ENCODE data around the gene SHISA4. TPM values are rescaled to one million over a fixed set of nuclear protein-coding genes. Genes with fewer than 3 reads are reported as not detected.

SHISA4 gene
- total RNA-seq, 4 donors from 2014 or later: 18.9 to 35.8 (median 29.3) TPM

- no peak overlapping the region for H3K4me3 ChIP-seq
- peaks cover 0 to 7% of the 10 kb centered on the region in 2 donors for H3K36me3 ChIP-seq
- no peak overlapping the region for H3K27ac ChIP-seq
- H3K9me3 ChIP-seq: no peaks in the 10 kb centered on the region
- WGBS, 2 donors (ENCODE audit: low coverage in 1 of 2): 94 to 100% methylated on average over 2 of the region's 2 CpGs
- ATAC-seq: no peak
- no peak for TF ChIP-seq EP300 (IDR thresholded peaks at IDR 0.05)
- no peak for TF ChIP-seq CTCF (IDR thresholded peaks at IDR 0.05)
- TF ChIP-seq POLR2AphosphoS5 (IDR thresholded peaks at IDR 0.05): no peak
- no peak for TF ChIP-seq POLR2A (IDR thresholded peaks at IDR 0.05)
- H3K27me3 ChIP-seq: no peaks in the 10 kb centered on the region
- peaks cover 0 to 14% (median 0%) of the 10 kb centered on the region in 3 donors for H3K4me1 ChIP-seq
Observed at GRCh38 chr1:201842472-201843027, 46.1 kb upstream of the SHISA4 start.

GRCh38 chr1:201845331-201846083 lies 43.2 kb upstream of the SHISA4 start:
- H3K4me1 ChIP-seq: peaks cover 2 to 24% (median 8%) of the 10 kb centered on the region in 3 donors
- H3K4me3 ChIP-seq: no peak overlapping the region
- H3K9me3 ChIP-seq: no peaks in the 10 kb centered on the region
- 40 to 47% methylated on average over 1 to 2 of the region's 2 CpGs for WGBS, 2 donors (ENCODE audit: low coverage in 1 of 2)
- peaks cover 0 to 23% of the 10 kb centered on the region in 2 donors for H3K36me3 ChIP-seq
- TF ChIP-seq EP300 (IDR thresholded peaks at IDR 0.05): no peak
- no peak for TF ChIP-seq POLR2A (IDR thresholded peaks at IDR 0.05)
- no peak for TF ChIP-seq CTCF (IDR thresholded peaks at IDR 0.05)
- TF ChIP-seq POLR2AphosphoS5 (IDR thresholded peaks at IDR 0.05): no peak
- H3K27me3 ChIP-seq: no peaks in the 10 kb centered on the region
- ATAC-seq: no peak
- H3K27ac ChIP-seq: no peak overlapping the region

- no peaks in the 10 kb centered on the region for H3K9me3 ChIP-seq
- no peaks in the 10 kb centered on the region for H3K27me3 ChIP-seq
- ATAC-seq: no peak
- H3K27ac ChIP-seq: no peak overlapping the region
- 18 to 57% methylated on average over 1 of the region's 1 CpG for WGBS, 2 donors (ENCODE audit: low coverage in 1 of 2)
- no peak overlapping the region for H3K4me3 ChIP-seq
- peaks cover 4 to 28% (median 8%) of the 10 kb centered on the region in 3 donors for H3K4me1 ChIP-seq
- no peak for TF ChIP-seq POLR2A (IDR thresholded peaks at IDR 0.05)
- H3K36me3 ChIP-seq: peaks cover 0 to 39% of the 10 kb centered on the region in 2 donors
Observed at GRCh38 chr1:201847150-201847549, 41.5 kb upstream of the SHISA4 start.

GRCh38 chr1:201848230-201848629 lies 40.5 kb upstream of the SHISA4 start:
- H3K27ac ChIP-seq: peak overlapping the region in 1 of 4 donors; percentile 10
- WGBS, 2 donors (ENCODE audit: low coverage in 1 of 2): 92 to 100% methylated on average over 1 to 5 of the region's 6 CpGs
- H3K36me3 ChIP-seq: peaks cover 2 to 50% of the 10 kb centered on the region in 2 donors
- ATAC-seq: no peak
- no peaks in the 10 kb centered on the region for H3K27me3 ChIP-seq
- no peak overlapping the region for H3K4me3 ChIP-seq
- H3K9me3 ChIP-seq: no peaks in the 10 kb centered on the region
- TF ChIP-seq CTCF (IDR thresholded peaks at IDR 0.05): no peak
- TF ChIP-seq EP300 (IDR thresholded peaks at IDR 0.05): no peak
- no peak for TF ChIP-seq POLR2A (IDR thresholded peaks at IDR 0.05)
- peaks cover 4 to 28% (median 8%) of the 10 kb centered on the region in 3 donors for H3K4me1 ChIP-seq

GRCh38 chr1:201849372-201850052 lies 39.2 kb upstream of the SHISA4 start:
- Histone ChIP-seq H3K4me3 (no peak overlapping the region), H3K27me3 (no peaks in the 10 kb centered on the region), H3K4me1 (peaks cover 4 to 28% (median 8%) of the 10 kb centered on the region in 3 donors), H3K27ac (peak overlapping the region in 3 of 4 donors; percentile 67 to 74 (median 72)), H3K36me3 (peaks cover 2 to 63% of the 10 kb centered on the region in 2 donors), H3K9me3 (no peaks in the 10 kb centered on the region)
- peak; percentile 34 for TF ChIP-seq POLR2AphosphoS5 (IDR thresholded peaks at IDR 0.05)
- no peak for TF ChIP-seq POLR2A (IDR thresholded peaks at IDR 0.05)
- peak; percentile 31 for ATAC-seq
- WGBS, 2 donors (ENCODE audit: low coverage in 1 of 2): 53 to 60% methylated on average over 2 of the region's 2 CpGs

Measured in gastroesophageal sphincter (tissue), 4 donors.